Measurements from ENCODE around the gene LIAS.
"Not testable (repeated sequence)": the region's sequence is repeated elsewhere in the genome, so short reads cannot be mapped to it uniquely, and the experiment has no call there.

Gene LIAS

DNA sequence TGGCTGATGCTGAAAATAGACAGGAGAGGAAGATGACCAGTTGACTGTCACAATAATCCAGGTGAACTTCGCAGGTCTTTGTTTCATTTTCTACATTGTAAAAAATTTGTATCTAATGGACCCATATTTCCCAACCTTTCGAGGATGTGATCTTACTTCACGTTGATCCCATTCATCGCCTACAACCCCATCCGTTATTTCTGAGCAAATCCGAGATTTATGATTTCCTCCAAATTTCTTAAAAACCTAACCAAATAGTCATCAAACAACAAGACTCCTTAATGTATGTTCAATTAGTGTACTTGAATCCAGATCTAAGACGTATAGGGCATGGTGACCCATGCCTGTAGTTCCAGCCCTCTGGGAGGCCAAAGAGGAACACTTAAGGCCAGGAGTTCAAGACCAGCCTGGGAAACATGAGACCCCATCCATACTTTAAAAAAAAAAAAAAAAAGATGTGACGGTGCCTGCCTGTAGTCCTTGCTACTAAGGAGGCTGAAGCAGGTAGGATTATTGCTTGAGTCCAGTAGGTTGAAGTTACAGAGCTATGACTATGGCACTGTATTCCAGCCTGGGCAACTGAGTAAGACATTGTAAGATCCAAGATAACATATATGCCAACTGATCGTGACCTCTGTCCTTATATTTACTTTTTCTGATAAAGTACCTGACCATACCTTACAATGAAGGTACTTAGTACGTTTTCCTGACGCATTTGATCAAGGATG lies 5.8 kb upstream of the LIAS start:
- no peak for DNase-seq (ENCODE audit: low read depth)

DNA sequence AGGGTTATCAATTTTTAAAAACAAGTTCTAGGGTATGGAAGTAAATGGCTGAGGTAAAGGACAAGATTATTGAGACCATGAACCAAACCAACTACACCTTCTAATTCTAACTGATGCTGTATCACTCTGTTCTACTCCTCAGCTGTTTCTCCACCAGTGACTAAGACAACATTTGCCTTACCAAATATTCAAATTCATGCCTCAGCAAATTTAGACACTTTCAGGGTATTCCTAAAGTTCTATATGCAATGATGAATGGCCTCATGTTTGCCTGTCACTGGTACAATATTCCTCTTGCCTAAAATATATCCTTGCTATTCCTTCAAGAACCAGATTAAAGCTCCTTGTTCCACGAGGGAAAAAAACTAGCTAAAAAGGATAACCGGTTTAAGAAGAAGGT lies 5.1 kb upstream of the LIAS start:
- no peak for DNase-seq (ENCODE audit: low read depth)

DNA sequence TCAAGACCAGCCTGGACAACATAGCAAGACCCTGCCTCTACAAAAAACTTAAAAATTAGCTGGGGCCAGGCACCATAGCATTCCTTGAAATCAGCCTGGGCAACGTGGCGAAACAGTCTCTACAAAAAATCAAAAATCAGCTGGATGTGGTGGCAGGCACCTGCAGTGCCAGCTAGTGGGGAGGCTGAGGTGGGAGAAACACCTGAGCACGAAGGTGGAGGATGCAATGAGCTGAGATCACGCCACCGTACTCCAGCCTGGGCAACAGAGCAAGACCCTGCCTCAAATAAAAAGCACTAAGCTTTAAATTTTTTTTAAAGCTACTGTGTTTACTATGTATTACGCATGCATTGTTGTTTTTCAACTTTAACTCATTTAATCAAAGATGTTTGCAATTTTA lies 3.4 kb upstream of the LIAS start:
- no peak for DNase-seq (ENCODE audit: low read depth)

DNA sequence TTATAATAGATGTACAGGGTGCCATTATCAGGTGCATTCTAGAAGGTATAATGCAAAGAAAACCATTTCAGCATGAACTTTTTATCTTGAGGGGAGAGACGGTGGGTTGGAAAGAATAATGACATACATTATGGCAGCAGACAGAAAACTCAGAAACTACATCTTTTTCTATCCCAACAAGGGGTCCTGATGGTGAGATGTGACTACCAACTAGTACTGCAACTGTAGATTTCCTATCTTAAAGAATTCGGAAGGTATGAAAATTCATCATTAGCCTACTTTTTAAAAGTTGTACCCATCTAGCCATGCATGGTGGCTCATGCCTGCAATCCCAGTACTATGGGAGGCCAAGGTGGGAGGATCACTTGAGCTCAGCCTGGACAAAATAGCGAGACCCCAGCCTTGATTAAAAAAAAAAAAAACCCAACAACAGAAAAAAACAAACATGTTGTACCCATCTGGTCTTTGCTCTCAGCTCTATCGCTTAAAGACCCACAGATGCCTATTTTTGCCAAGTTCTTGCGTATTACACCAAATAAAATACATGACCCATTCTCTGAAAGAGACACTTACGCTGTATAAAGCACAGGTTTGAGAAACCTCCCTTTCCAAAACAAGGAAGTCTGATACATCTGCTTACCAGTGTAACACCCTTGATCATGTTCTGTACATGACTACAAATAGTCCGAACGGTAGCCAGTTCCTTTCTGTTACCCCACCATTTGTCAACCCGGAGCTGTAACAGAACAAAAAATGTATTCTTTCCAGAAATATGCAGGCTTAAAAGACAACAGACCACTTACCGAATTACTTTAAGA lies 1.7 kb upstream of the LIAS start:
- DNase-seq (ENCODE audit: low read depth): no peak

DNA sequence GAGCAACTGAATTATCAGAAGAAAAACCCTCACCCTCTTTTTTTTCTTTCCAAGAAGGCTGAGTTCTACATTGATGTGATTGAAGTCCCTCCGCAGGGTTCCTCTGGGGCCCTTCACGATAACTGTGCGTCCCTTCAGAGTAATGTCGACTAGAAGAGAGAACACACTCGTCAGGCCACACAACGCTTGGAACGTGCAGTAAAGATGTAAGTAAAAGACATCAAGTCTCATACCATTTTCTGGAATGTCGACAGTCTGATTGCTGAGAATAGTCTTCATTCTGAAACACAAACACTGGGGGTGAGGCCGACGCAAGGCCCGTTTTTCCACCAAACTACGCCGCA lies 723 bp upstream of the LIAS start:
- DNase-seq (ENCODE audit: low read depth): not testable (repeated sequence)

DNA sequence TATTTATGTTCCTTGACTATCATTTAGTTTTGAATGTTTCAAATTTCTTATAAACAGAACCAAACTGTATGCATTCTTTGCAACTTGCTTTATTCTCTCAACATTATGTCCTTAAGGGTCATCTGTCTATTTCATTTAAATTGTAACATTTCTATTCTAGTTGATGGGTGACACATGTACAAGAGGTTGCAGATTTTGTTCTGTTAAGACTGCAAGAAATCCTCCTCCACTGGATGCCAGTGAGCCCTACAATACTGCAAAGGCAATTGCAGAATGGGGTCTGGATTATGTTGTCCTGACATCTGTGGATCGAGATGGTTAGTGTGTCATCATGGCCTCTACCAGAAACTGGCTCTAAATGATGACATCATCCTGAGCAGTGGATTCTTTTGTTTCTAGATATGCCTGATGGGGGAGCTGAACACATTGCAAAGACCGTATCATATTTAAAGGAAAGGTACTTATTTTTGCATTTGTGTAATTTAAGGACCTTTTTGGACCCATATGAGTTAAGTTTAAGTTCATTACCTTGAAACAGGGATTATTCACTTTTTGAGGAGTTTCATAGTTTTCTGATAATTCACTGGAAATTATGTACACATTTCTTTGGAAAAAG lies 6.1 kb downstream of the LIAS start:
- no peak for DNase-seq (ENCODE audit: low read depth)

DNA sequence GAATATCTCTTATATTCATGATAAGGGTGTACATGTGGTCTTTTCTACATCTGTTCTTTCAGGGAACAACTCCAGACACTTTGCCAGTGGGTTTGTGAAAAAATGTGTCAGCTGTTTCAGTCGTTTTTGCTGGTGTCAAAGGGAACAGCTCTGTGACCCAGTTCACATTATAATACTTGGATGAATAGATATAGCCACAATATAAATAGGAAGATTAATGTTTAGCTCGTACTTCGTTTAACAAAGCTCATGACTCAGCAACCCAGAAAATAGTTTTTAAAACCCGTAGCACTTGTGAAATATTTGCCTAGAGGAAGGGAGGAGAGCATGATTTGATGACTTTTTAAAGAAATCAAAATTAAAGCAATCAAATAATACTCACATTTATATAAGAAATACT lies 7.9 kb downstream of the LIAS start:
- DNase-seq (ENCODE audit: low read depth): no peak

DNA sequence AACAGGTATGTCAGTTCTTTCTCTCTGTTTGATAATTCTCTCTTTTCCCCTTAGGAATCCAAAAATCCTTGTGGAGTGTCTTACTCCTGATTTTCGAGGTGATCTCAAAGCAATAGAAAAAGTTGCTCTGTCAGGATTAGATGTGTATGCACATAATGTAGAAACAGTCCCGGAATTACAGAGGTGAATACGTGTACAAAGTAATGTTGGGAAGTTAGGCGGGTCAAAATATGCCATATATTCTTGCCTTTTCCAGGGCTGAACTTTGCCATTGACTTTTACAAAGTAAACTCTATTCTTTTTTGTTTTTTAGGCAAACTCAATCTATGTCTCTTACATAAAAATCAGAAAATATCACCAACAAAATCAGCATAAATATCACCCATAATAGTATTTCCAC lies 8.6 kb downstream of the LIAS start:
- DNase-seq (ENCODE audit: low read depth): no peak

DNA sequence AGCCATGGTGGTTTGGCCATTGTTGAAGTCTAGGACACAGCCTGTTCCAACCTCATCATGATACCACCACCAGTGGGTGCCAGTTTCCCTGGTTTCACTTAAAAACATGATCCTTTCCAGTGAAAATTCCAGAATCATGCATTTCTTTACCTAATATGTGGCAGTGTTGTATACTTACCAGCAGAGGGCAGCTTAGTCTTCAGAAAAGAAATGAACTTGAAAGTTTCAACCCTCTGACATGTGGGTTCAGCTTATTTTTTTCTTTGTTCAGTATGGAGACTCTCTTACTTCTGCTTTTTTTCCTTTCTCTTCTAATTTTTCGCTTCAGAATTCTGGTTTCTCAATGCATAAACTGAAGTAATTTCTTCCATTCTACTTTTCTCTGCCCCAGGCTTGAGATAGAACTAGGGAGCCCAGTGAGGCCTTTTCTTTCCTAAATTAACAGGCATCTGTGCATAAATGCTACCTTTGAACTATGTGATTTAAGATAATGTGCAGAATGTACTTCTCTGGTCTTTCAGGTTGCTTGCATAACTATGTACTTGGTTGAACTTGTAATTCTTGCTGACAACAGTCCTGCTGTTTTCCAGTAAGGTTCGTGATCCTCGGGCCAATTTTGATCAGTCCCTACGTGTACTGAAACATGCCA lies 10.7 kb downstream of the LIAS start:
- peak; percentile 87 for DNase-seq (ENCODE audit: low read depth)

DNA sequence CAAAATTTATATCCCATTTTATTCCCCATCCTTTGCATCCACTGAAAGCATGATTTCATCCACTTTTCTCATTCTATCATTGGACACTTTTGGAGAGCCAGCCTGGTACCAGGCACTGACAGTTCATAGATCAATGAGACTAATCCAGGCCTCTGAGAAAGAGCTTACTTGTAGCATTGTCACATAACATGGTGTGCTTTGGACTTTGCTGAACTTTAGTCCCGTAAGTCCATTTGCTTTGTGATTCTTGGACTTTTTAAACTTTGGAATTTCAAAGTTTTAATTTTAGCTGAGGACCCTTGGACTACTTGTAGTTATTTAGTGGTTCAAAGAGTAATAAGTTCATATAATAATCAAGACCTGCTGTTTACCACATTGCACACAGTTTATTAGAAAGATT lies 11.5 kb downstream of the LIAS start:
- no peak for DNase-seq (ENCODE audit: low read depth)

DNA sequence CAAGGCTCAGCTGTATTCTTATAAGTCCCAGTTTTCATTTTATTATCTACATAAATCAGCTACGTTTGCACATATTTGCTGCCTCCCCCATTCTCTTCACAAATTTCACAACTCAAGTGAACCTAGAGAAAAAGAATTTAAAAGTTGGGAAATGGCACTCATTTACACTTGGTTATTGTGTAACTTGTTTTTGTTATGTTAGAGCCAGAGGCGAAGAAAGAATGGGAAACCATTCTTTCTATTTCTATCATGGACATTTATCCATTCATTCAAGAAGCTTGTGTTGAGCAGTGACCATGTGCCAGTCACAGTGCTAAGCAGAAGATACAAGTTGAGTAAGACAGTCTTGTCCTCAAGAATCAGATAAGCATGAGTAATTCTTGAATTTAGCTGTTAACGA lies 13.5 kb downstream of the LIAS start:
- DNase-seq (ENCODE audit: low read depth): no peak

DNA sequence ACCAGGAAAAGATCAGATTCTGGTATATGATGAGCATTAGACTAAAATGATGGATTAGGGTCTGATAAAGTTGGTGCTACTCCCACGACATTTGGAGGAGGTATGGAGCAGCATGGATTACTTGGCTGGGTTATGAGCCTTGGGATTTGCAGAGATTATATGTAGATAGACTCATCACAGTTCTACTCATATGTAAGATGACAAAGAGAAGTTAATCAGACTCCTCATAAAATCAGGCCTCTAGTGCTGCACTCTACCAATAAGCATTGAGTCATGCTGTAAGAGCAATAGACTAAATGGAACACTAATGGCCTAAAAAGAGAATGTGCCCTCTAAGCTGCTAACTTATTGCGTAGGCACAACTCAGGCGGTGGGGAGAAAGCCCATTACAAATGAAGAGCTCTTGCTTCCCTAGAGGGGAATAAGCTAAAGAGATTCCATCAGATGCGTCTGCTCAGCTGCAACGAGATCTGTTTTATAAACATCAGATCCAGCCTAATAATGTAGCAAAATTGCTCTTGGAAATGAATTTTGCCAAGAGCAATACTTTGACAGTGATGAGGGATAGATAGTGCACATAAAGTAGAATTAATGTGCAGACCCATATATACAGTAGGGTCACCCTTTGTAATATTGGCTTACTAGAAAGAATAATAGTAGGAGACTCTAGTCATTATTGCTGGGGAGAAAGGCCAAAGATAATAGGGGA lies 17.5 kb downstream of the LIAS start:
- DNase-seq (ENCODE audit: low read depth): peak; percentile 64

DNA sequence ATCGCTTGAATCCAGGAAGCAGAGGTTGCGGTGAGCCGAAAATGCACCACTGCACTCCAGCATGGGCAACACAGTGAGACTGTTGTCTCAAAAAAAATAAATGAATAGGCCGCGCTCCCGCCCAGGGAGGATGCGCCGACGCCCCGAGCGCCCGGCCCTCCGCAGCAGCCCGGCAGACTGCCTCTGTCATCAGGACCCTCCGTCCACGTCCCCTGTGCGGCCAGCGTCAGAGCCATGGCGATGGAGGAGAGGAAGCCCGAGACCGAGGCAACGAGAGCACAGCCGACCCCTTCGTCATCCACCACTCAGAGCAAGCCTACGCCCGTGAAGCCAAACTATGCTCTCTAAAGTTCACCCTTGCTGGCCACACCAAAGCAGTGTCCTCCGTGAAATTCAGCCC lies 21.4 kb downstream of the LIAS start:
- no peak for DNase-seq (ENCODE audit: low read depth)

DNA sequence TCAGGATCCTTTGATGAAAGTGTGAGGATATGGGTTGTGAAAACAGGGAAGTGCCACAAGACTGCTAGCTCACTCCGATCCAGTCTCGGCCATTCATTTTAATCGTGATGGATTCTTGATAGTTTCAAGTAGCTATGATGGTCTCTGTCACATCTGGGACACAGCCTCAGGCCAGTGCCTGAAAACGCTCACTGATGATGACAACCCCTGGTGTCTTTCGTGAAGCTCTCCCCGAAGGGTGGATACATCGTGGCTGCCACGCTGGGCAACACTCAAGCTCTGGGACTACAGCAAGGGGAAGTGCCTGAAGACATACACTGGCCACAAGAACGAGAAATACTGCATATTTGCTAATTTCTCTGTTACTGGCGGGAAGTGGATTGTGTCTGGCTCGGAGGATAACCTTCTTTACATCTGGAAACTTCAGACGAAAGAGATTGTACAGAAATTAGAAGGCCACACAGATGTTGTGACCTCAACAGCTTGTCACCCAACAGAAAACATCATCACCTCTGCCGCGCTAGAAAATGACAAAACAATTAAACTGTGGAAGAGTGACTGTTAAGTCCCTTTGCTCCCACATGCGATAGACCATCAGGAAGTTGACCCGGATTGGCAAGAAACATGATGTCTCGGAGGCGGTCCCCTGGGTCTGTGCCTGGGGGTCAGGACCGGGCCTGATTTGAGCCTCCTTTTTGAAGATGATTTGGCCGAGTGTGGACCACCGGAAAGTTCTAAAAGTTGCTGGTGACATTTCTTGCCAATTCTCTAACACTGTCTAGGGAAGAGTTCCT lies 22.2 kb downstream of the LIAS start:
- DNase-seq (ENCODE audit: low read depth): no peak

DNA sequence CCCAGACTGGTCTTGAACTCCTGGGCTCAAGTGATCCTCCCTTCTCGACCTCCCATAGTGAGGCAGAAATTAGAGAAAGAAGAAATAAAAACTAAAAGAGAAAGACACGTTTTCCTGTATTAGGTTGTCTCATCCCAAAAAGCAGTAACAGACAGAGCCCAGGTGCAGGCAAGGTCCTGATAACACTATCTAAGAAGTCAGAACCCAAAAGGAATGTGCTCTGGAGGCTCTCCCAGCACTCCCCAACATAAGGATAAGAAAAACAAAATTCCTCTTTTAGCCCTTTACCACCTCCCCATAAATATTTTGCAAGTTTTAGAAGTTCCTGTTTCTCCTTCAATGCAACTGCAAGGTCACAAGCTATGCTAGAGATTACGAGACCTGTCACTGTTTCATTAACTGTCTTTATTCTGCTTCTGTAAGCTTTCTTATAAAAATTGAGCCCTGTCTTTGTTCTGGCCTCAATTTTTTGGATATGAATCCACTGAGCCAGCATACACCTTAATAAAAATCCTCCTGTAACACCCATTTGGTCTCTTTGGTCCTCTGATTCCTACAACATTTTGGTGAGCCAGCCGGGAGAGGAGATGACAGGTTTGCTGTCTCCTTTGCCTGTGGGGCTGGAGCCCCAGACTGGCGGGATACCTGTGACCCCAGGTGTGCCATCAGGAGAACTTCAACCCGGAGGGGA lies 25.9 kb downstream of the LIAS start:
- no peak for DNase-seq (ENCODE audit: low read depth)

DNA sequence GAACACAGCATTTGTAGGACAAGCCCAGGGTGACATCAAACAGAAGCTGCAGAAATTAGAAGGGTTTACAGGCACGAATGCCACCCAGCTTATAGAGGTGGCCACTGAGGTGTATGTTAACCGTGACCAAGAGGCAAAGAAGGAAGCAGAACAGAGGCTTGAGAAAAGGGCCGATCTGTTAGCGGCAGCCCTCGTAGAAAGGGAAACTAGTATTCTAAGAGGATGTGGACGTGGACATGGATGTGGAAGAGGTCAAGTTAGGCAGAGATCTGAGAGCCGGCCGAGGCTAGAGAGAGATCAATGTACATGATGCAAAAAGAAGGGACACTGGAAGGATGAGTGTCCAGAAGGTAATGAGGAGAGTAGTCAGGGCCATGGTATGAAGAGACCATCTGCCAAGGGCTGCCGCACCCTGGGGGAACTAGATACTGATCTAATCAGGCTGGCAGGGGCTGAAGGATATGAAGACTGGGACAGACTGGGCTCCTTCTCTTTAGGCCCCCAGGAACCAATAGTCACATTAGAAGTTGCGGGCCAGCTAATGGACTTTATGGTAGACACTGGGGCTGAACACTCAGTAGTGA lies 27.5 kb downstream of the LIAS start:
- no peak for DNase-seq (ENCODE audit: low read depth)

DNA sequence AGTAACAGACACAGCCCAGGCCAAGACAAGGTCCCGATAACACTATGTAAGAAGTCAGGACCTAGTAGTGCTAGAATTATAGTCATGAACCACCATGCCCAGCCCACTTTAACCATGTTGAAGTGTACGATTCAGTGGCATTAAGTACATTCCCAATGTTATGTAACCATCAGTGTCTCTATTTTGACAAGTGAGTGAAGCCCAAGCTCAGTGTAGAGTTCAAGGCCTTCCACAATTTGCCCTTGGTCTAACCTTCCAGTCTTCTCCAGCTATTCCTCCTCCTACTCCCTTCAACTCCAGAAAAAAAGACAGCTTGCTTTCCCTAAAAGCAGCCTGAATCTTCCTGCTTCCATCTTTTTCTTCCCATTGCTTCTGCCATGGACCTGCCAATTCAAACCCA lies 31.5 kb downstream of the LIAS start:
- no peak for DNase-seq (ENCODE audit: low read depth)

DNA sequence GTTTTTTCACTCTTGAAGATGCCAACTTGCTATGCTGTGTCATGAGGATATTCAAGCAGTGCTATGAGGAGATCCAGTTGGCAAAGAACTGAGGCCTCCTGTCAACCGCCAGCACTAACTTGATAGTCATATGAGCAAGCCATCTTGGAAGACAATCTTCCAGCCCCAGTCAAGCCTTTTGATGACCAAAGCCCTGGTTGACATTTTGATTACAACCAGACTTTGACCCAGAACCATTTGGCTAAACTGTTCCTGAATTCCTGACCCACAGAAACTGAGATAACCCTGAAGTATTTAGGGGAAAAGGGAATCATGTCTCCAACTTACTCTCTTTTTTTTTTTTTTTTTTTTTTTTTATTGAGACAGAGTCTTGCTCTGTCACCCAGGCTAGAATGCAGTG lies 35.5 kb downstream of the LIAS start:
- DNase-seq (ENCODE audit: low read depth): no peak

DNA sequence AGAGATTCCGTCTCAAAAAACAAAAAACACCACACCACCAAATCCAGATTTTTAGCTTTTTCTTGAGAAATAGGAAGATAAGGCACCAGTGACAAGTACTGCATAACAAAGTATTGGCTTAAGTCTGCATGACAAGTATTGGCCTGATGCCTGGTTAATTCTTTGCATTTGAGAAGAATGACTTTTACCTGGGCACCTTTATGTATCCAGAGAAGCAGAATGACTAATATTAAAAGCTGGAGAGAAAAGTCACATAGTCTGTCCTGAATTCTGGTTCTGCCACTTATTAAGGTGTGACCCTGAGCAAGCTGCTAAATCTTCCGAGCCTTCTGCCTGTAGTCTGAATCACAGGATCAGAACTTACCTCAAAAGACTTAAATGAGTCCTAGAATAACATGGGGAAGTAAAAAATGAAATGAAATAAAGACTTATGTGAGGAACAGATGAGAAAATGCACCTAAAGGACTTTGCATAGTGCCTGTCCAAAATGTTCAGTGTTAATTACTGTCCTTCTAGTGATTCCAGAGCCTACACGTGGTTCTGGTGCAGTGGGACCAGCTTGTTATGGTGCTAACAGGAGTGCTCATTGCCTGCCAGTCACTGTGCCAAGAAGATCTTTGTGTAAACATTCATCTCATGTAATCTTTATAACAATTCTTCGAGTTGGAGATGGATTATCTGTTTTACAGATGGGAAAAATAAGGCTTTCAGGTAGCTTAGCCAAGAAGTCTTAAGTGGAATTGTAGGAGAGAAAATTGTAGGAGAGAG lies 36.8 kb downstream of the LIAS start:
- no peak for DNase-seq (ENCODE audit: low read depth)

Data from stromal cell of bone marrow (primary cell).